GM10266 (cell line): Measurements from ENCODE around the gene SYTL1.

Experiments used
- DNase-seq: peaks from one replicate; pipeline ENCODE4 v3.0.0; 2012; ENCODE audit errors: extremely low spot score
- TF ChIP-seq, protein P1 (sequence below): IDR thresholded peaks from 2 replicates; pipeline ENCODE4 v1.5.1; 2012; ENCODE audit warnings: mild to moderate bottlenecking, low read depth; ENCODE audit not compliant: control insufficient read depth, insufficient read depth; ENCODE audit errors: missing control alignments

The SYTL1 gene

GRCh38 chr1:27372808-27373690, 31.2 kb downstream of the SYTL1 start:
- DNase-seq, result no peak
- TF ChIP-seq, protein P1, sequence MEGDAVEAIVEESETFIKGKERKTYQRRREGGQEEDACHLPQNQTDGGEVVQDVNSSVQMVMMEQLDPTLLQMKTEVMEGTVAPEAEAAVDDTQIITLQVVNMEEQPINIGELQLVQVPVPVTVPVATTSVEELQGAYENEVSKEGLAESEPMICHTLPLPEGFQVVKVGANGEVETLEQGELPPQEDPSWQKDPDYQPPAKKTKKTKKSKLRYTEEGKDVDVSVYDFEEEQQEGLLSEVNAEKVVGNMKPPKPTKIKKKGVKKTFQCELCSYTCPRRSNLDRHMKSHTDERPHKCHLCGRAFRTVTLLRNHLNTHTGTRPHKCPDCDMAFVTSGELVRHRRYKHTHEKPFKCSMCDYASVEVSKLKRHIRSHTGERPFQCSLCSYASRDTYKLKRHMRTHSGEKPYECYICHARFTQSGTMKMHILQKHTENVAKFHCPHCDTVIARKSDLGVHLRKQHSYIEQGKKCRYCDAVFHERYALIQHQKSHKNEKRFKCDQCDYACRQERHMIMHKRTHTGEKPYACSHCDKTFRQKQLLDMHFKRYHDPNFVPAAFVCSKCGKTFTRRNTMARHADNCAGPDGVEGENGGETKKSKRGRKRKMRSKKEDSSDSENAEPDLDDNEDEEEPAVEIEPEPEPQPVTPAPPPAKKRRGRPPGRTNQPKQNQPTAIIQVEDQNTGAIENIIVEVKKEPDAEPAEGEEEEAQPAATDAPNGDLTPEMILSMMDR, result no peak

DNA sequence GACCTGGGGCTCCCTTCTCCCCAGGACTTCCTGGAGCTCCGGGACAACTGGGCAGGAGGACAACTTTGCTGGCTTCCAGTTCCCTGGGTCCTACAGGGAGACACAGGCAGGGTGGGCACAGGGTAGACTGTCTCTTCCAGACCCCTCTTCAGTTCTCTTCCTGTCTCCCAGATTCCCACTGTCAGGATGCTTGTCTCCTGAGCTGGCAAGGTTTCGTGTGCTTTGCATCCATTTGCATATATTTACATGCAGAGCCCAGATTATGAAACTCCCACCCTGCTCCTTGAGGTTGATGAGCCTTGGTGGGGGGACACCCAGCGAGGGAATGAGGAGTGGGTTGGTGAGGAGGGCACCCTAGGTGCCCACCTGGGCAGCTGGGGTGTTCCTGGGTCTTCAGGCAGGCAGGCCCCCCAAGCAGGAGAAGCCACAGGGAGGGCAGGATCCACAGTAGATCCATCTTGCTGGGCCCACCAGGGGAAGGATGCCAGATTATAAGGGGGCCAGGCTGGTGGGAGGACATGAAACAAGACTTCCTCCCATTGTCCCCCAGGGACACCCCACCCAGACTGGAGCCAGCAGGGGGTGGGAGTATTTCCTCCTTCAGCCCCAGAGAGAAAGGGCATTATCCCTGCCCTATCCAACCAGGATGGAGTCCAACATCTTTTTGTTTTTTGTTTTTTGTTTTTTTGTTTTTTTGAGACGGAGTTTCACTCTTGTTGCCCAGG, 32.7 kb downstream of the SYTL1 start, which contains the start of gene FCN3:
Gene FCN3, minus strand, starts transcription at position 463 of the 725 bp plus-strand sequence. Its CDS starts 6 bp downstream, at position 457.
- no peak for DNase-seq
- TF ChIP-seq, protein P1, result no peak

GRCh38 chr1:27377760-27378495, 36.1 kb downstream of the SYTL1 start:
- TF ChIP-seq, protein P1, result no peak
- DNase-seq, result no peak

DNA sequence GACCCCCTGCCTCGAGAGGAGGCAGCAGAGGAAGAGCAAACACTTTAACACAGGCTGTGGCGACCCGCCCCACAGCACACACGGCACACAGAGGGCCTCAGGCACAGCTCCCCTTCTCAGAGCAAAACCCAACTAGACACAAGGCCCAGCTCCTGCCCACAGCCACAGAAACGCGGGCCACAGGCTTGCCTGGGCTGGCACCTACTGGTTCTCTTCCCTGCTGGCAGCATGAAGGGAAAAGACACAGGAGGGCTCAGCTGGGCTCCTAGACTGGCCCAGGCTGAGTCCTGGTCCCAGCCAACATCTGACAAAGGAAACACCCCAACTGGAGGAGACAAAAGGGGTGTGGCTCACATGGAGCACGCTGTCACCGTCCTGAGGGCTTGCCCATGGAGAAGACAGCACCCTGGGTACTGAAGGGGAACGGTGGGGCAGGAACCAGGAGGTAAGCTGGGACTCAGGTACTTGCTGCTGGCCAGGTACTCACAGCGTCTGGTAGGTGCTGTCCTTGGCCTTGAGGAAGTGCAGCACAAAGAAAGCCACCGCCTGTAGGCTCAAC, 37.8 kb downstream of the SYTL1 start:
- no peak for DNase-seq
- TF ChIP-seq, protein P1, result no peak

DNA sequence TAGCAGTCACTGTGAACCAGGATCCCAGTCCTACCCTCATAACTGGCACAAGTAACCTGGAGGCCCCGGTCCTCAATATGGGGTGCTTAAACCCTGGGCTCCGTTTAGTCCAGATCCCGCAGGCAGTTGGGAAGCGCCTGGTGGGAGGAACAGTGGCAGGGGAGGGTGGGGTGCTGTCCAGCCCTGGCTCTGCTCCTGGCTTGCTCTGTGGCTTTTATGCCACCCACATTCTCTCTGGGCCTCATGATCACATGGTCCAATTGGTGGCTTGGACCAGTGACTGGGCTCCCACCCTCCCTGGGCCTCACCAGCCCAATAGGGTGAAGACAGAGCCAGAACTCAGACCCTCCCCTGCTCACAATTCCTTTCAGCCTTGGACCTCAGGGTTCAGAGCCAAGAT, 38.4 kb downstream of the SYTL1 start:
- TF ChIP-seq, protein P1, result no peak
- DNase-seq, result no peak

- TF ChIP-seq, protein P1, result no peak
- DNase-seq, result no peak
These were observed 39.2 kb downstream of the SYTL1 start for GRCh38 chr1:27380766-27381733.
